GM18873 (cell line): Measurements from ENCODE around the gene KRT33B.
"Not testable (repeated sequence)": the region's sequence is repeated elsewhere in the genome, so short reads cannot be mapped to it uniquely, and the experiment has no call there.

Experiments
- ATAC-seq: cut with Tn5 transposase; IDR thresholded peaks from one replicate; pipeline ENCODE4 v1.9.1; 2021; ENCODE audit warnings: mild to moderate bottlenecking, moderate library complexity, moderate number of reproducible peaks; ENCODE audit not compliant: unreplicated experiment, low FRiP score

Gene KRT33B

GRCh38 chr17:41351177-41351576 is 18.4 kb downstream of the KRT33B start:
- ATAC-seq = no peak

DNA sequence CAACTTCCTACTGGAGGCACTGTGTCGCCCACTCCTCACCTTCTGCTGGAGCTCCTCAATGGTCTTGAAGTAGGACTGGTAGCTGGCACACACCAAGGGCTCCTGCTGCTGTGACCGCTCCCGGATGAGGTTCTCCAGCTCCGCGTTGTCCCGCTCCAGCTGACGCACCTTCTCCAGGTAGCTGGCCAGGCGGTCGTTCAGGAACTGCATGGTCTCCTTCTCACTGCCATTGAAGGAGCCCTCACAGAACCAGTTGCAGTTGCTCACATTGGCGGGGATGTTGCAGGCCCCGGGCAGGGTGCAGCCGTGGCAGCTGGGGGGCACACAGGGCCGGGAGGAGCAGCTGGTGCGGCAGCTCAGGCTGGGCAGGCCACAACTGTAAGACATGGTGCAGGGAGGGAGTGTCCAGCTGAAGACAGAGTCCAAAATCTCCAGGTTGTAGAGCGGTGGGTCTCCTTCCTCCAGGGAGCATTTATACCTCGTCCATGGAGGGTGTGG is 19.2 kb downstream of the KRT33B start, which contains the start of gene KRT33A:
Gene KRT33A (minus strand): TSS at position 448 of the 498 bp plus-strand sequence. CDS start 61 bp downstream, at position 387.
- not testable (repeated sequence) for ATAC-seq

DNA sequence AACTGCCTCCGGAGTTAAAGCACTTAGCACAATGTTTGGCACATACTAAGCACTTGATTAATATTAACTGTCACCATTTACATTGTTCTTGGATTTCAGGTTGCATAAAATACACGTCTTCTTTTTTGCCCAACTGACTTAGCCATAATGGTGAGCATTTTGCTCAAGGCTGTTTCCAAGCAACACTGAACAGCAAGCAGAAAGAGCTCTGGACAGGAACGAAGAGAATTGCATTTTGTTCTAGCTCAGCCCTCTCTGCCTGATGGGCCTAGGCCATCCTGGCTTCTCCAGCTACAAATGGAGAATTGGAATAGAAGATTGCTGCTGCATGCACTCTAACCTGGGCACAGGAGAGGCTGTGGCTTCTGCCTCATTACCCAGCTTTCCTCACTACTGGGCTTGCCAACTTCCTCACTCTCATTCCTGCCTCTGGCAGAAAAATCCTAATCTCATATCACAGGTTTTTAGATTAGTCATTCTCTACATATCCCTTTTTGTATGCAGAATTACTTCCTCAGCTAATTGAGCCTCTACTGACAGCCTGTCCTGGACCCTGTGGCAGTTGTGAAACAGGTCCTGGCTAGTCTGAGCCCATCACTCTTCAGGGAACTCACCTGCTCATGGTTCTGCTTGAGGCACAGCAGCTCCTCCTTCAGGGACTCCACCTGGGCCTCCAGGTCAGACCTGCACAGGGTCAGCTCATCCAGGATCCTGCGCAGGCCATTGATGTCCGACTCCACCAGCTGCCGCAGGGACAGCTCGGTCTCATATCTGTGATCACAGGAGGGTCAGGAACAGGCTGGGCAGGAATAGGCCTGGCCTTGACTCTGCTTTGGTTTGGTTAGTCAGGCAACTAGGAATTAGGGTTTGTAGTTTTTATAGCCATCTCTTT is 21.5 kb downstream of the KRT33B start:
- ATAC-seq = no peak

DNA sequence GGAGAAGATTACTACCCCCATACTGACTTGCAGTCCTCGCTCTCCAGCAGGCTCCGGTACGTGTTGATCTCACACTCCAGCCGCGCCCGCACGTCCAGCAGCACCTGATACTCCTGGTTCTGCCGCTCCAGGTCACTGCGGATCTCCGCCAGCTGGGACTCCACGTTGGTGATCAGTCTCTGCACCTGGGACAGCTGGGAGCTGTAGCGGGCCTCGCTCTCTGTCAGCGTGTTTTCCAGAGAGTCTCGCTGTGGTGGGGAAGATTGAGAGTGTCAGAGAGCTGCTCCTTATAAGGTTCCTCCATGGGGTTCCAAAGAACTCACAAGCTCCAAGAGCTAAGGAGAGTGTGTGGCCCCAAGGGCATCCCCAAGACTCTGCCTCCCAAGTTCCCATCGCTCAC is 23.2 kb downstream of the KRT33B start:
- ATAC-seq = not testable (repeated sequence)

- no peak for ATAC-seq
Measured at GRCh38 chr17:41345992-41346391, 23.6 kb downstream of the KRT33B start.

DNA sequence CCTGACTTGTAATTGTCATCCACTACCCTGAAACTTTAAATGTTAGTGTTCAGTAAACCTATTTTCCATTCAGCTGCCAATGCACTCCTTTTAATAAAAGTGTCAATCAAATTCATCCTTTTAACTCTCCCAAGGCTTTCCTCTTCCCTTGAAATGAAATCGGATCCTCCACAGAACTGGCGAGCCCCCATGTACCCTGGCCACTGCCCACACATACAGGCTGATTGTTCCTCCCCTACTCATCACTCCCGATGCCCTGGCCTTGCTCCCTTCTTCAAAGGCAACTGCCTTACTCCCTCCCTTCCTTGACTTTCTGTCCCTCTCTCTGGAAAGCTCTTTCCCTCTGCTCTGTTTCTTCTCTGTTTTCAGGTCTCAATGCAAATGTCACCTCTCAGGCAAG is 26.6 kb downstream of the KRT33B start:
- ATAC-seq = no peak

- ATAC-seq = no peak
Measured at GRCh38 chr17:41340934-41341861, 28.4 kb downstream of the KRT33B start.

DNA sequence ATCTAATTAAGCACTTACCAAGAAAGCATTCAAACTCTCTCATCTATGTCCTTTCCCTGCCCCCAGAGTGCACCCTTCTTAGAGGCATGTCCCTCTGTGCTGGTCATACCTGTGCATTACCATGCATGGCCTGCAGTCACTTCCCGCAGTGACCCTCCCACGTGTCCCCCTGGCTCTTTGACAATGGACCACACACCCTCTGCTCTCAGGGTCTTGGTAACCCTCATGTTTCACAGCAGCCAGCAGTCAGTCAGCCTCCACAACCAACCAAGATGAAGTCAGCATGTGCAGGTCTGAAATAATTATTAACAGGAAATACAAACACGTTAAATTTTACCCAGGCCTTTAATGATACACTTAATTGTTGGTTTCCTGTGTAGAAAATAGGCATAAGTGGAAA is 29.1 kb downstream of the KRT33B start:
- ATAC-seq = no peak

- no peak for ATAC-seq
Measured at GRCh38 chr17:41339571-41340172, 29.9 kb downstream of the KRT33B start.

DNA sequence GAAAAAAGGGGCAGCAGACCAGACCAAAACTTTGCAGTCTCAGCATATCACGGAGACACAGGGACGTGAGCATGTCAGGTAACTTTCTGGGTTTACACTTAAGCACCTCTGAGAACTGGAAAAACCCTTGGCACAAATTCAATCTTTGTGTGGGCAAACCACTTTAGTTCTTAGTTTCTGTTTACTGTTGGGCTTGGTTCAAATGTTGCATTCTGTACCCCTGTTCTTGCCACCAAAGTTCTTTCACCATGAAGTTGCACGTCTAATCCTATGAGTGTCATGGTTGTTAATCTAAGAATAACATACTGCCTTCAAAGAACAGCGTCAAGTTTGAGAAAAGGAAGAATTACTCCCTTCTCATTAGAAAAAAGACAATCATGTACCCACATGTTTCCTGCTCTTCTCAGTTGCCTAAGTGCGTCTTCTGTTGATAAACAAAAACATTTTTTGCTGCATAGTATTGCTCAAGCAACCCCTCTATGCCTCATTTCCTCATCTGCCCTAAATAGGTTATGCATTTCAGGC is 30.6 kb downstream of the KRT33B start:
- no peak for ATAC-seq

DNA sequence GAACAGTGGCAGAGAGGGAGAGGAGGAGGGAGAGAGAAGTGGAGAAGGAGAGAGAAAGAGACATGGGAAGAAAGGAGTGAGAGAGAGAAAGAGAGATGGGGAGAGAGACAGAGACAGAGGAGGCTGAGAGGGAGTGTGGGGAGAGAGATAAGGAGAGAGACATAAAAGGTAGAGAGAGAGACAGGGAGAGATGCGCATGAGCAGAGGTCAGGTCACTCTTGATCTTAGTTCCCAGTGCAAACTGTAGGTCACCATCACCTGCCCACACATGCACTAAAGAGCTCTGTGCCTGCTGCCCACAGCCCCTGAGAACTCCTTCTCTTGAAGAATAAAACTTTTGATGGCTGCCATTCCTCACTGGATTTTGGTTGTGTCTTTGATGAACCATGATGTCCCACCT is 33.9 kb downstream of the KRT33B start:
- no peak for ATAC-seq

DNA sequence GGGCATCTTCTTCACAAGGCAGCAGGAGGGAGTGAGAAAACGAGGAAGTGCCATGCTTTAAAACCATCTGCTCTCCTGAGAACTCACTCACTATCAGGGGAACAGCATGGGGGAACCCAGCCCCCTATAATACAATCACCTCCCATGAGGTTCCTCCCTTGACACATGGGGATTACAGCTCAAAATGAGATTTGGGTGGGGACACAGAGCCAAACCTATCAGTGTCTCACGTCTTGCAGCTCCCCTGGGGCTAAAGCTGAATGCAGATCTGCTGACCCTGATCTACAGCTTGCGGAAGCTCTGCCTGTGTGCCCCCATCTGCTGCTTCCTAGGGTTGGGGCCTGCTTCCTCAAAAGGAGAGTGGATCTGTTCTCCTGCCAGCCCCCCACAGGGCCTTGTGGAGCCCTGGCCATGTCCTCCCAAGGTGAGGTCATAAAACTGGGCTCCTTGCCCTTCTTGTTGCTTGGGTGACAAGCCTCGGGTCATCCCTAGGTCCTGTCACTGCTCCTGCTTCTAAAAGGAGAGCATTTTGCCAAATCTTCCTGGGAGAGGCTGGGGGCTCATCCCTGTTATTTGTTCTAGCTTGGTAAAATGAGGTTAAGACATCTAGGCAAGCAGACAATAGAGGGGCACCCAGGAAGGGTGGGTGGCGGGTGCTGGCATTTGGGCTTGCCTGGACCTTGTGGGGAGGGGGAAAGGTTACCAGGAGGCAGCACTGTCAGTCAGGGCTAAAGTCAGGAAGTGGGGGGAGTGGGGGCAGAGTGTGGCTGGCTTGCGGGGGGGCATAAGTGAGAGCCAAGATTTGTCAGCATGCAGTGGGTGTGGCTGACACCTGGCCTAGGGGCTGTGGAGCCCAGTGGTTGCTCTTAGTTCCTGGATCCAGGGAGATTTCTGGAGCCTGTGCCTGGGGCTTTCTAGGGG is 35.0 kb downstream of the KRT33B start:
- ATAC-seq = no peak

- no peak for ATAC-seq
Measured at GRCh38 chr17:41333836-41334235, 35.8 kb downstream of the KRT33B start.

DNA sequence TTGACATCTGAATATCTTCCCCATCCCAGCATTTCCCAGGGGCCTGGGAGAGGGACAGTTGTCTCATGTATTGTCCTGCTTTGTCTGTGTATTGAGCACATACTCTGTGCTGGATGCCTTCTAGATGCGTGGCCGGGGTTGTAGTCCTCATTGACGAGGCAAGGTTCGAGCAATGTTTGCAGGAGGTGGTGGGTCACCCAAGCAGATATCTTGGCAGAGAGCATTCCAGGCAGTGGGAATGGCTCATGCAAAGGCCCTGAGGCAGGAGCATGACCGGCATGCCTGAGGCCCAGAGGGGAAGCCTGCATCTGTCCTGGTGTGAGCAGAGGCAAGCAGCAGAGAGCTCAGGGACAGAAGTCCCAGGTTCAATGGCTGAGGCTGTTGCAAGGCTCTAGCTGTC is 36.5 kb downstream of the KRT33B start:
- ATAC-seq = no peak

DNA sequence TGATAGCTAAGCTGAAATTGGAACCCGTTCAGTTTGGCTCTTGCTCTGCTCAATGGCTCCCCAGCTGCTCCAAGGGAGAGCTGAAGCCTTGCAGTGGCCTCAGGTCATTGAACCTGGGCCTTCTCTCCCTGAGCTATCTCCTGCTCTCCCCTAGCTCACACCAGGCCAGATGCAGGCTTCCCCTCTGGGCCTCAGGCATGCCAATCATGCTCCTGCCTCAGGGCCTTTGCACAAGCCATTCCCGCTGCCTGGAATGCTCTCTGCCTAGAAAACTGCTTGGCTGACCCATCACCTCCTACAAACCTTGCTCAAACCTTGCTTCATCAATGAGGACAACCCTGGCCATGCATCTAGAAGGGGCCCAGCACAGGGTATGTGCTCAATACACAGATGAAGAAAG is 37.4 kb downstream of the KRT33B start:
- ATAC-seq = no peak

DNA sequence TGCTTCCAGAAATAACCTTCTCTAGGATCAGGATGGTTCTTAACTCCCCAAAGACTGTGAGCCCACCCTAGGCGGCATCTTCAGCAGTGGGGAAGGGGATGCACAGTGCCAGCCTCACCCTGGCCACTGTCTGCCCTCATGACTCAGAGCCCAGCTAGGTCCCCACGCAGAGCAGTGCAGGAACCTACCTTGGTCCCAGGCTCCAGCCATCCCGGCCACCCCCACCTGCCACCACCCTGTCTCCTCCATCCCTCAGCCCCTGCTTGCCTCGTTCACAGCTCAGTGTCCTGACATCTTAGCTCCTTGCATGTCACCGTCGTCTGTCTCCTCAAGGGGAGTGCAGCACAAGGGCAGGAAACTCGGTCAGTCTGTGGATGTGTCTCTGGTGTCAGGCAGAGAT is 38.0 kb downstream of the KRT33B start:
- ATAC-seq = no peak

- no peak for ATAC-seq
Measured at GRCh38 chr17:41329279-41329948, 40.2 kb downstream of the KRT33B start.

- no peak for ATAC-seq
Measured at GRCh38 chr17:41328207-41328606, 41.4 kb downstream of the KRT33B start.
